OCI-LY1 (cell line): ENCODE data around the gene RNF19B.

Experiments
- CTCF ChIP-seq: fragments of 200-600 bp; sonication (generic), shearing (Covaris generic); IDR thresholded peaks from 2 replicates; pipeline ENCODE4 v1.5.1; 2017; ENCODE audit warnings: mild to moderate bottlenecking, antibody characterized with exemption, low read length, moderate library complexity, mixed read lengths
- EZH2 ChIP-seq: fragments of 200-600 bp; sonication (generic), shearing (Covaris generic); IDR thresholded peaks from 2 replicates; pipeline ENCODE4 v1.8.0; 2017; ENCODE audit warnings: borderline replicate concordance, mixed run types, mild to moderate bottlenecking, antibody characterized with exemption, low read length, moderate library complexity, mixed read lengths

- no peak for TF ChIP-seq CTCF
- TF ChIP-seq EZH2: no peak
Observed at GRCh38 chr1:33013791-33014190, 49.2 kb upstream of the RNF19B start.
